Measurements from ENCODE around the gene CFAP410.
"Not testable (repeated sequence)": the region's sequence is repeated elsewhere in the genome, so short reads cannot be mapped to it uniquely, and the experiment has no call there.

CFAP410 gene

GRCh38 chr21:44351535-44352252, 12.5 kb upstream of the CFAP410 start:
- no peak for DNase-seq (ENCODE audit: low read depth in 2 of 2)

- no peak for DNase-seq (ENCODE audit: low read depth in 2 of 2)
Measured at GRCh38 chr21:44350773-44351481, 11.7 kb upstream of the CFAP410 start.

DNA sequence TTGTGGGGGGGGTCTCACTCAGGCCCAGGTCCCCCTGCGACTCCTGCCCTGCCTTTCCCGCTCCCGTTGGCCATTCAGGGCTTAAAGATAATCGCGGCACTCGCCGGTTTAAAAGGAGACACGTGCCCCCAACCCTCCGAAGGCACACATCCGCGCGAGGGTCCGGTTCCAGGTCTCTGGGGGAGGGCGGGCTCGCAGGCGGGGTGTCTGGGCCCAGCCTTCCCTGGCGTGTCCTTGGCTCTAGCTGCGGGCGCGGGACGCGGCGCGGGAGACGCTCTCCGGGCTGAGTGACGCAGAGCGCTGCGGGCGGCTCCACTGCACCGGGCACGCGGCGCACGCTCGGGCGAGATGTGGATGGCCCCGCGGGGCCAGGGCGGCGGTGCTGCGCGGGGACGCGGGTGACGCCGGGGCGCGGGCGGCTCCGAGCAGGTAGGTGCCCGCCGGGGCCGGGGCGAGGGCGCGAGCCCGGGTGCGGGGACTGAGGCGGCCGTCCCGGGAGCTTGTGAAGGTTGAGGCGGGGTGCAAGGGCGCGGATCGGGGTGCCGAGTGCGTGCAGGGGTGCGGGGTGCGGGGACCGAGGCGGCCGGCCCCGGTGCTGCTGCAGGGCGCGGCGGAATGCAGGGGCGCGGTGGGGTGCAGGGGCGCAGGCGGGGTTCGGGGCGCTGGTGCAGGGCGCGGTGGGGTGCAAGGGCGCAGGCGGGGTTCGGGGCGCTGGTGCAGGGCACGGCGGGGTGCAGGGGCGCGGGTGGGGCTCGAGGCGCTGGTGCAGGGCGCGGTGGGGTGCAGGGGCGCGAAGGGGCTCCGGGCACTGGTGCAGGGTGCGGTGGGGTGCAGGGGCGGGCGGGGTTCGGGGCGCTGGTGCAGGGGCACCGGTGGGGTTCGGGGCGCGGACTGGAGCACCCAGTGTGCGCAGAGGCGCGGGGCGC, 10.9 kb upstream of the CFAP410 start:
- no peak for DNase-seq (ENCODE audit: low read depth in 2 of 2)

DNA sequence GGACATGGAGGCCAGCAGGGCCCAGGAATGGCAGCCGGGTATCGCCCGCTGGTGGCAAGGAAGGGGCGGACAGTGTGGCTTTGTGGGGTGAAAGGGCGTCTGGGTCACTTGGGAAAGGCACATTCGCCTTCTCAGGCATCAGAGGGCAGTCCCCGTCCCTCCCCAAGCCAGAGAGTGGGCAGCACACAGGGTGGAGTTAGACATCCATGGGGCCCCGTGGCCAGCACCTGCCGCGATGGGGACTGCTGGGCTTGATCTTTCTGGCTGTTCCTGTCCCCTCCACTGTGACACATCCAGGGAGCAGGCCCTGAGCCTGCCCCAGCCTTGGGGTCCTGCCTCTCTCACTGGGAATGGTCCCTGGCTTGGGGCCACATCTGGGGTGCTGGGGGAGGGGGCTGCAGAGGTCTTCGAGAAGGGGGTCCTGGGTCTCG, 10.2 kb upstream of the CFAP410 start:
- no peak for DNase-seq (ENCODE audit: low read depth in 2 of 2)

DNA sequence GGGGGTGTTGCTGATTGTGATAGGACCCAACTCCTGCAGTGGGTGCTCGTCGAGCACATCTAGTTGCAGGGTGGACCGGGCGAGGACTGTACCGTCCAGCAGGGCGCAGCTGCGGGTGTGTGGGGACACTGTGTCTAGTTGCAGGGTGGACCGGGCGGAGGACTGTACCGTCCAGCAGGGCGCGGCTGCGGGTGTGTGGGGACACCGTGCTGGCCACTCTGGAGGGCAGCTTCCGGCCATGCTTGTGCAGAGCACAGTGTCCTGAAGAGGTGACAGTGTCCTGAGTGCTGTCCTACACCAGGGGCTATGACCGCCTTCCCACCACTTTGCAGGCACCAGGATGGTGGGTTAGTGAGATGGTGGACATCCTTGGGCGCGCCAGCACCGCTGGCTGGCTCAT, 9.7 kb upstream of the CFAP410 start:
- DNase-seq (ENCODE audit: low read depth in 2 of 2): no peak

DNA sequence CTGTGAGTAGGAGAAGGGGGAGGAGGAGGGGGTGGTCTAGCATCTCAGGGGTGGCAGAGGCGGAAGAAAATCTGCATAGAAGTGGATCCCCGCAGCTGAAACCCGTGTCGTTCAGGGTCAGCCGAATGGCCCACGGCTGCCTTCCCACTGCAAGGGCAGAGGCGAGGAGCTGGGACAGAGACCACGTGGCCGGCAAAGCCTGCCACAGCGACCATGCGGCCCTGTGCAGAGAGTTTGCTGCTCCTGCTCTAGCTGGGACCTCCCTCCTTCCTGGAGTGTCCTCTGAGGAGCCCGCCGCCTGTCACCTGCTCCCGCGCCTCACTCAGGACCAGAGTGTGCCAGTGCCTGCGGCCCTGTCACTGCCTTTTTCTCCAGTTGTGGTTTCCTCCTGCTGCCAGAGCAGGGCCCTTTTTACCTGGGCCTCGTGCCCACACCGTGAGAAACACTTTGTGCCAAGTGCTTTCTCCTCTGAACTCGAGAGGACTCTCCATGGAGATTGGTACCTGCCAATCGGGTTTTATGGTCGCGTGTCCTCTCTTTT, 8.8 kb upstream of the CFAP410 start:
- no peak for DNase-seq (ENCODE audit: low read depth in 2 of 2)

DNA sequence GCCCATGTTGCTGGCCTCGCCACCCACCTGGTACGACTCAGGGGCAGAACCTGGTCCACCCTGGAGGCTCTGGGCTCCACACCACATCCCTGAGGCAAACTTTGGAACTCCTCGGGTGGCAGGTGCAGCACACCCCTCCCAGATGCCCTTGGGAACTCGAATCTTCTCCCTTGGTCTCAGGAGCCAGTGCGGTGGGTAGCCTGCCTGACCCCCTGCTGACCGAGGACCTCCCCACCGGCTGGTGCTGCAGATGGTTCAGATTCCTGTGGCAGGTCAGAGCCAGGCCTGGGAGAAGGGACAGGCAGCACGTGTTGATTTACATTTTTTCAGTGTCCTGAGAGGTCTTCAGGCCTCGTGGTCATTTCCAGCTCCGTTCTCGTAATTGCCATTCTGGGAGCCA, 6.3 kb upstream of the CFAP410 start:
- DNase-seq (ENCODE audit: low read depth in 2 of 2): no peak

DNA sequence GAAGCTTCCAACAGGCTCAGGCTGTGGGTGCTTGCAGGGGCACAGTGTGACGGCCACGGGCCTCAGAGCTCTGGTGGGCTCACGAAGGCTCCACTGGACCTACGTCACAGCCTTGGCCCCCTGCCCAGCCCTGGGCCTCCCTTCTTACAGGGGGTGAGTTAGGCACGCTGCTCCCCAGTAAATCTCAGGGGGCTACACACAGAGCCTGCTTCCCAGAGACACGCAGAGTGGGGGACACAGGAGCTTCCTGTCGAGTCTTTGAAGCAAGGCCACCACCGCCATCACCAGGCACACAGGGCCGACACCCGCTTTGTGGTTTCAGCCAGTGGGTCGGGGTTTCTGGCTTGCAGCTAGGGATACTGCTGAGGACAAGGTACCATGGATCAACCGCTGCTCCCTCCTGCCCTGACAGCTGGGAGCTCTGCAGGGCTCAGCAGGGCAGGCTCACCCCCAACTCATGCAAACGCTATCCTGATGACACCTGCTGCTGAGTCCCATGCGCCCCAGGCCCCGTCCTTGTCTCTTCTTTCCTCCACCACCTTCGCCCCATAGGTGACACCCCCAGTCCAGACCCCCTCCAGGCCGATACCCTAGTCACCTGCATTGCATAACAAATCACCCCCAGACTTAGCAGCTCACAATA, 5.5 kb upstream of the CFAP410 start:
- DNase-seq (ENCODE audit: low read depth in 2 of 2): no peak

- not testable (repeated sequence) for DNase-seq (ENCODE audit: low read depth in 2 of 2)
Measured at GRCh38 chr21:44342981-44343380, 3.8 kb upstream of the CFAP410 start.

- DNase-seq (ENCODE audit: low read depth in 2 of 2): not testable (repeated sequence)
Measured at GRCh38 chr21:44341726-44342458, 2.7 kb upstream of the CFAP410 start.

GRCh38 chr21:44337941-44338895, 972 bp downstream of the CFAP410 start:
- DNase-seq (ENCODE audit: low read depth in 2 of 2): peak in 1 of 2 donors; percentile 10

GRCh38 chr21:44337449-44337848, 1.7 kb downstream of the CFAP410 start:
- DNase-seq (ENCODE audit: low read depth in 2 of 2): no peak

DNA sequence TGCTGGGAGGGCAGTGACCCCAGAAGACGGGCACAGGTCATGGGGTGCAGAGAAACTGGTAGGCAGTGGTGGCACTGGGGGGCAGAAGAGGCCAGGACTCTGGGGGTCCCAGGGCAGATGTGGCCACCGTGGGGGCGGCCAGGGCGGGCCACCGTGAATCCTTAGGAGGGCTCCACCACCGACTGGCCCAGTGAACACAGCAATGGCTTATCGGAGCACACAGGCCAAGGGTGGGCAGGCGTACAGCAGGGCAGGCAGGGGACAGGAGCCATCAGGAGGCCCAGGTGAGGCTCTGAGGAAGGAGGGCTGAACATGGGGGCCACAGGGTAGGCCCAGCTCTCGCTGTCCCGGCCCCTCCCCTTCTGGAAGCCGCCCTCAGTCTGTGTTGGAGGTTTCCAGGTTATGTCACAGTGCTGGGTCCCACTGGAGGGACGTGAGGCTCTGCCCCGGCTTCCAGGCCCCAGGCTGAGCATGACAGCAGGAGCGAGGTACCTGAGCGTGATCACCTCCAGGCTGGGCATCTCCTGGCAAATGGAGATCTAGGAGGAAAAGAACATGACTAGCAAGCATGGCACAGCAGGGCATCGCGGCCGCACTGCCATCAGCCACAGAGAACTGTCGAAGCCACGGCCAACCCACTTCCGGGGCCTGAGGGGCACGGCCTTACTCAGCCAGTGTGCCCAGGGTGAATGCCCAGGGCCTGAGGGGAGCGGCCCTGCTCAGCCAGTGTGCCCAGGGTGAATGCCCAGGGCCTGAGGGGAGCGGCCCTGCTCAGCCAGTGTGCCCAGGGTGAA, 3.7 kb downstream of the CFAP410 start:
- DNase-seq (ENCODE audit: low read depth in 2 of 2): no peak

DNA sequence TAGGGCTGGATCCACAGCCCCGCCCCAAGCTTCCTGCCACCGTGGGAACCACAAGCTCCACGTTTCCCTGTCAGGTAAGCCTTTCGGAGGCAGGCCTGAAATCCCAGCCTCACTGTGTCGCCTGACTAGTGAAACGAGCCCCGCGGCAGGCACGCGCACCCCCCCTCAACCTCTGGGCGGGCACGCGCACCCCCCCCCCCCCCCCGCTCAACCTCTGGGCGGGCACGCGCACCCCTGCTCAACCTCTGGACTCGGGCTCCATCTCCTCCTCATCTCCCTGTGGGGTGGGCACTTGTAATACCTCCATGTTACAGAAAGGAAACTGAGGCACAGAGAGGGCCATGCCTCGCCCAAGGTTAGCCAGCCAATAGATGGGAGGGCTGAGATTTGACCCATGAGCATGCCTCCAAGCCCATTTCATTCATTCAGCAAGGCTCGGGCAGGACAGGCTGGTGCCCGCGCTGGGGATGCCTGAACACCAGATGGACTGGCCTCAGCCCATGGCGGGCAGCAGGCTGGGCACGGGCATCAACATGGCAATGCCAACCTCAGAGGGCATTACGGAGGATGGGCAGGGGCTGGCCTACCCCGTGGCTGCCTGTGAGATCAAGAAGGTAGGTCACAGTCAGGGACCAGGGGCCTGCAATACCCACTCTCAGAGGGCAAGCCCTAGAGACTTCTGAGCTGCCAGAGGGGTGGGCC, 4.7 kb downstream of the CFAP410 start:
- DNase-seq (ENCODE audit: low read depth in 2 of 2): no peak

- DNase-seq (ENCODE audit: low read depth in 2 of 2): no peak
Measured at GRCh38 chr21:44333509-44334328, 5.5 kb downstream of the CFAP410 start.

DNA sequence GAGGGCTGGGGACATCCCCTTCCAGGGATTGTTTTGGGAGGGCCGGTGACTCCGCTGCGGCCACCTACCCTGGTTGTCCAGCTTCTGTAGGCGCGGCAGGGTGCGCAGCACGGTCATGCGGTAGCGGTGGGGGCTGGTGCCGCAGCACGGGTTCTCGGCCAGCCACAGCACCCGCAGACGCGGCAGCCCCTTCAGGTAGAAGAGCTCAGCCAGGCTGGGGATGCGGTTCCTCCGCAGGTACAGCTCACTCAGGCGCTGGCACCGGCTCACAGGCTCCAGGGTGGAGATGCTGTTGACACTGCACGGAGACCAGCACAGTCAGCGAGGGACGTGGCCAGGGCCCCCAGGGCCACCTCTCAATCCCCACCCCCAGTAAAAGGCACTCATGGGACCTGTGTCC, 6.2 kb downstream of the CFAP410 start:
- DNase-seq (ENCODE audit: low read depth in 2 of 2): no peak

DNA sequence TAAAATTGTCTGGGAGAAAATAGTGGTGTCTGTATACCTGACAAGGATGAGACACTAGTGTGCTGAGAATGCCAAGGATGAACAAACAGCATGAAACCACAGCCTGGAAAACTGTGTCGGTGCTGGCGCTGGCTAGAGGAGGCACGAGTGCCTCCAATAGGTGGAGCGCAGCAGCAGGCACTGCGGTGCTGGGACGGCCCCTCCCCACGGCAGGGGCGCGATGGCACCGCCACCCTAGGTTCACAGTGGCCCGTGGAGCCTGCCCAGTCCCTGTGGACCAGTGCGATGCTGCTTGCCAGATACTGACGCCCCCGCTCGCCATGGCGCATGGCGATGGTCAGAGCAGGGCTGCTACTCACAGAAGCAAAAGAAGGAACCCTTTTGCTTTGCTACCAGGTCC, 6.8 kb downstream of the CFAP410 start:
- DNase-seq (ENCODE audit: low read depth in 2 of 2): no peak
